ENCODE results near the gene MIPEP.
A peak's percentile ranks its signal among the peaks of the same experiment; 100 is the strongest.

Gene MIPEP

DNA sequence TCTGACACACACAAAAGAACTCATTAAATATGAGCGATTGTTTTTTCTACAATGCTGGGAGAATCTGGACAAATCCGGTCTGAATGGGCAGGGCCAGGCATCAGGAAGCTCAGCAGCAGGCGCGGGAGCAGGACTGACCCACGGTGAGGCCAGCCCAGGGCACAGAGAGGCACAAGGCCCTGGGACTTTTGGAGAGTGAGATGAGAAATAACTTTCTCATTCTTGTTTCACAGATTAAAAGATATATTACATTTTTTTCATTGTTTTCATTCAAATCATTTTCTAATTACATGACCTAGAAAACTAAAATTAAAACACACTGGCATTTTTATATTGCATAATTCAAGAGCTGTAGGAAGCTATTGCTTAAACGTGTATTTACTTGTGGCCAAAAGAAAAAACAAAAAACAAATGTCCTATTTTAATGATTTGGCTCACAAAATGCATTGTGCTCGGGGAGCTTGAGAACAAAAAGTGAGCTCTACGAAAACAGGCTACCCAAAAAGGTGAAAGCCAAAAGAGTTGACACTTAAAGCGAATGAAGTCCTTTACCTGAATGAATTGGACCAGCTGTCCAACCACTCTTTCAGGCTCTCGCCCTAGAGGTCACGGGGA is 185.8 kb downstream of the MIPEP start:
- no peak for DNase-seq

DNA sequence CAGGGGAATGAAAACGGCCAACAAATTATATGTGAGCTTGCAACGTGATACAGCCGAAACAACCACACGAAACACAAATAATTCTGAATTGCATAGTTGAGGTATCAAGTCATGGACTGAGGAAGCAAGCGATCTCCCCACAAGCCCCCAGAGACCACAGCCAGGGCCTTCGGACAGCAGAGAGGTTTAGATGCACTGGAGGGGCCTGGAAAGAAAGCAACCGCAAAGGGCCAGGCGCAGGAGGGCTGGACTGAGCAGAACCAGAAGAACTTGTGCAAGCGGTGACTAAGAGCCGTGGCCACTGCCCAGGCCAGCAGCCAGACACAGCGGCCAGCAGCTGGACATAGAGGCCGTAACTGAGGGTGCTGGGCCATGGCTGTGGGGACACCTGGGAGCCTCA is 187.6 kb downstream of the MIPEP start:
- DNase-seq = no peak

DNA sequence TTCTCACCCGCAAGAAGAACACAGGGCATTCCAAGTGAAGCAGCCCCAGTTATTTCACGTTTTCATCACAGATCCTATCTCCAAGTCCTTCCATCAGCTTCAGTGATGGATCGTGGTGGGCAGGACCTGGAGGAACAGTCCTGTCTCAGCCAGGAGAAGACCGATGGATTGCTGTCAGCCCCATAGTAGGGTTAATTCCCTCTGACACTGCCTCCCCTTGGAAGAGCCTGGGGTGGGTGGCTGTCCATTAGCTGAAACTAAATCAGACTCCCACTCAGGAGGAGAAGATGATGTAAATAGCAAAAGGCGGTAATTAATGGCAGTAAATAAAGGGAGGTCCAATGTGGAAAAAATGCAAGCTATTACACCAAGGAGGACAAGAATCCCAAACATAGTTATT is 188.0 kb downstream of the MIPEP start:
- DNase-seq = no peak

DNA sequence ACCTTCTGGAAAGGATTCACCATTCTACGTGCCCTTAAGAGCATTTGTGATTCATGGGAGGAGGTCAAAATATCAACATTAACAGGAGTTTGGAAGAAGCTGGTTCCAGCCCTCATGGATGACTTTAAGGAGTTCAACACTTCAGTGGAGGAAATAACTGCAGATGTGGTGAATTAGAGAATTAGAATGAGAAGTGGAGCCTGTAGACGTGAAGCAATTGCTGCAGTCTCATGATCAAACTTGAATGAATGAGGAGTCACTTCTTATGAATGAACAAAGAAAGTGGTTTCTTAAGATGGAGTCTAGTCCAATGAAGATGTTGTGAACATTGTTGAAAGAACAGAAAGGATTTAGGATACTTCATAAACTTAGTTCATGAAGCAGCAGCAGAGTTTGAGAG is 189.9 kb downstream of the MIPEP start:
- DNase-seq = no peak

DNA sequence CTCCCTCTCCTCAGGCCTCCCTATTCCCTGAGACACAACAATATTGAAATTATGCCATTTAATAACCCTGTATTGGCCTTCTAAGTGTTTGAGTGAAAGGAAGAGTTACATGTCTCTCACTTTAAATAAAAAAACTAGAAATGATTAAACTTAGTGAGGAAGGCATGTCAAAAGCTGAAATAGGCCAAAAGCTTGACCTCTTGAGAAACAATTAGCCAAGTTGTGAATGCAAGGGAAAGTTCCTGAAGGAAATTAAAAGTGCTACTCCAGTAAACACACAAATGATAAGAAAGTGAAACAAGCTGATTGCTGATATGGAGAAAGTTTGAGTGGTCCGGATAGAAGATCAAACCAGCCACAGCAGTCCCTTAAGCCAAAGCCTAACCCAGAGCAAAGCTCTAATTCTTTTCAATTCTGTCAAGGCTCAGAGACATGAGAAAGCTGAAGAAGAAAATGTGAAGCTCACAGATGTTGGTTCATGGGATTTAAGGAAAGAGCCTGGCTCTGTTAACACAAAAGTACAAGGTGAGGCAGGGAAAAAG is 191.4 kb downstream of the MIPEP start:
- no peak for DNase-seq

DNA sequence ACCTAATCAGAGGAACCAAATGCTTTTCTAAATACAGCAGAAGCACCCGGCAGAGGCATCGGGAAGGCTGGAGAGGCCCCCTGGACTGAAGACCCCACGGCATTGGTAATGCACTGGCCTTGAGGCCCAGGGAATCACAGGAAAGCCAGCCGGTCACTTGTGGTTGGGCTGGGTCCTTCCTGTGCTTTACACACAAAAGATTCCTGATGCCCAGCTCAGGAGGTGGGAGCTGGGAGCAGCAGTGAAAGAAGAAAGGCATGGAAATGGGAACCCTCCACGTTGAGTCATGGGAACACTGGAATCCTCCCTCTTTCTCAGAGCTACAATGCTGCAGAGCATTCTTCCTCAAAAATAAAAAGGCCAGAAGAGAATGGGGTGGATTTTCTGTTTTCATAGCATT is 192.6 kb downstream of the MIPEP start:
- DNase-seq = no peak

DNA sequence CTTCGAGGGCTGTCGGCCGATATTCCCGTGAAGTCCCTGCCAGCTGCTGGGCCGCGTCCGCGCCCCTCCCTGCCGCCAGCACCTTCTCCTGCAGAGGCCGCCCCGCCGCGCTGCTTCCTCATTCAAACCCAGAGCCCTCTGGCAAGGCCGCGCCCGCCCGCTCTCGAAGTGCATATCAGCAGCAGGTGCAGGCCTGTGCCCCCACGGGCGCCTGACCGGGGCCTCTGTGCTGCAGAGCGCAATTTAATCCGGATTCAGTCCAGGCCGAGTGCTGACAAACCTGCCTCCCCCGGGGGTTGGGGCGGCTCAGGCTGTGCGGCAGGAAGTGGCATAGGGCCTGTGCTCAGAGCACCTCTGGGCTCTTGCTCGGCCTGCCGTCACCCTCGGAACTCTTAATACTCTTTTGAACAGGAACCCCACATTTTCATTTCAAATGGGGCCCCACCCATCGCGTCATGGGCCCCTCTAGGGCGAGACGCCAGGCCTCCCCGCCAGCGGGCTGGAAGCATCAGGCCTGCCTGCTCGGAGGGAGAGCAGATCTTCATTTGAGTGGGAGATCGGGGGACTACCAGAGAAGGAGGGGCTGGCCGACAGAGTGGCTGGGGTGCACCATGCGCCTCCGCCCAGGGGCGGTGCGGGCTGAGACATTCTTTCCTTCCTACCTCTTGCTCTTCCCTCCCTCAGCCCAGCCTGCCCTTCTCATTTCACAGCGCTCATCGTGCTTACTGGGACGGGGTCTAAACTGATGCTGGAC is 193.3 kb downstream of the MIPEP start:
- DNase-seq = peak; percentile 82

DNA sequence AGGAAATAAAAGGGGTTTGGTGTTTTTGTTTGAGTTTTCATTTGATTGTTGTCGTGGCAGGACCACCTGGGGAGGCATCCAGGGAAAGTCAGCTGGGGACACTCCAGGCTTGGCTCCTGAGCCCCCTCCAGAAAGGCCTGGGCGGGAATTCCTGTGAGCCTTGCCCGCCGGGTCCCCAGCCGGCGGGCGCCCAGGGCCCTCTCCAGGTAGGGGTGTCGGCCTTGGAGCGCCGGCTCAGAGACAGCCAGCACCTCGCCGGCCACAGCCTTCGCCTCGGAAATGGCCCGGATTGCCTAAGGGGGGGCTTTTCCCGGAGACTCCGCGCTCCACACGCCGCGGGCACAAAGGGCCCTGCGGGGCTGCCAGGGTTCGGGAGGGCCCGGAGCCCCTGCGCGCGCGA is 194.0 kb downstream of the MIPEP start:
- no peak for DNase-seq

DNA sequence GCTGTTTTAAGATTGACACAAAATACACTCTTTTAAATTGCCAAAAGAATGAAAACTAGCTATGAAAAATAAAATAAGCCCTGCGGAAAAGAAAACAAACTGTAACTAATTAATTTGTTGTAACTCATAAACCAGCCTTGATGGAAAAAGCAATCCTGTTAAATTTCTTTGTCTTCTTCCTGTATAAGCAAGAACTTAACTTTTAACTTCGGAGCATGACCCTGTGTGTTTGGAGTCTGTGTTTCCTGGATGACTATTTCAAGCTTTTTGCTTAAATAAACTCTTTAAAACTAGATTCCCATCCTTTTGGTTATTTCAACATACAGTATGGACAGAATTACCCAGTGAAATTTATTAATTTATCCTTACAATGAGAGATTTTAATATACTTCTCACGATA is 196.4 kb downstream of the MIPEP start:
- no peak for DNase-seq

DNA sequence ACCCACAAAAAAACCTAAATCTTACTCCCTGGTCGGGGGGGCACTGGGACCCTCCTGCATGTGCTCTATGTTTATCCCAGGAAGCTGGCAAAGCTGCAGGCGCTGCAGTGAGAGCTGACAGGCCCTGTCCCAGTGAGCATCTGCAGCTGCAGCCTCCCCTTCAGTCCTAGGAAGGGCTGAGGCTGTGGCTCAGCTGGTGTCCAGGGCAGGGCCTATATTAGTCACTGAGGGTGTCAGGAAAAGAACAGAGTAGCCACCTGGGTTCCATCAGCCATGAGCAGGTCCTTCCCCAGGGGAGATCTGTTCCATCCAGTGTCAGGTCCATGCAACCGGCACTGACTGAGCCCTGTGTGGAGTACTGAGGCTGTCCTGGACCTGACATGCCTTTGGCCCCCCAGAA is 198.5 kb downstream of the MIPEP start:
- DNase-seq = peak; percentile 11

DNA sequence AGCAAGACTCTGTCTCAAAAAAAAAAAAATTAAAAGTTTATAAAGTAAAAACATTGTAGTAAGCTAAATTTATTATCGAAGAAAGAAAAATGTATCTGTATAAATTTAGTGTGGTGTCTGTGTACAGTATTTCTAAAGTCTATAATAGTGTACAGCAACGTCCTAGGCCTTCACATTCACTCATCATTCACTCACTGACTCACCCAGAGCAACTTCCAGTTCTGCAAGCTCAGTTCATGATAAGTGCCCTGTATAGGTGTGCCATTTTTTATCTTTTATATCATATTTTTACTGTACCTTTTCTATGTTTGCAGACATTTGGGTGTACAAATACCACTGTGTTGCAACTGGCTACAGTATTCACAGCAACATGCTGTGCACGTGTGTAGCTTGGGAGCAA is 200.9 kb downstream of the MIPEP start:
- DNase-seq = no peak

DNA sequence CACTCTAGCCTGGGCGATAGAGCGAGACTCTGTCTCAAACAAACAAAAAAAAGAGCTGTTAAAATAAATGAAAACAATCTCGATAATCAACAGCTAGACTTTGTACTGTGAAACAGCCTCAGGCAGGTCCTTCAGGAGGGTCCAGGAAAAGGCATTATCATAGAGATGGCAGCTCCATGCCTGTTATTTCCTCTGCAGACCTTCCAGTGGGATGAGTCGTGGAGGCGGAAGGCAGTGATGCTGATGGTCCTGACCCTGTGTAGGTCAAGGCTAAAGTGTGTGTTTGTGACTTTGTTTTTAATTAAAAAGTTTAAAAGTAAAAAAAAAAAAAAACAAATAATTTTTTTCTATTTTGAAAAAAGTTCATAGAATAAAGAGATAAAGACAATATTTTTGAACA is 201.6 kb downstream of the MIPEP start:
- no peak for DNase-seq

DNA sequence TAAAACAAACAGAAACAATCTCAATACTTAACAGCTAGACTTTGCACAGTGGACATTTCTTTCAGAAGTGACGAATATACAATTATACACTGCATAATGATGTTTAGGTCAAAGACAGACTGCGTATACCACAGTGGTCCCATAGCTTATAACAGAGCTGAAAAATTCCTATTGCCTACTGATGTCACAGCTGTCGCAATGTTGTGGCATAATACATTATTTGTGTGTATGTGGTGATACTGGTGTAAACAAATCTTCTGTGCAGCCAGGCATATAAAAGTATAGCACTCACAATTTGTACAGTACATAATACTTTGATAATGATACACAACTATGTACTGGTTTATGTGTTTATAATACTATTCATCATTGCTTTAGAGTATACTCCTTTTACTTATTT is 202.3 kb downstream of the MIPEP start:
- DNase-seq = no peak

DNA sequence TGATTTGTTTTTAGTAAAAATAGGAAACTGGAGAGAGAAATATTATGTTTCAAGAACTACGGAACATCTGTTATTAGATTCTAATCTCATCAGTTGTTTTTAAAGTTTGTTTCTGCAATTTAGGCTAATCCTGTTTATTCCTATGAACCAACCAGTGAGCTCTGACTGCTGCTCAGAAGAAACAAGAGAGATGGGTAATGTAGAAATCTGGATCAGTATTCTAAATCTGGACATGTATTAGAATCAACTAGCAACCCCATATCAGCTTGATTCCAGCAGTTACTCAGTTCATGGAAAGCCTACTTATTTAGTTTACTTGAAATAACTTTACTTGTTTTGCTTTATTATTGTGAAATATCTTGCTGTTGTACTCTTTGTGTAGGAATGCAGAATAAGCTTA is 203.8 kb downstream of the MIPEP start:
- no peak for DNase-seq

DNA sequence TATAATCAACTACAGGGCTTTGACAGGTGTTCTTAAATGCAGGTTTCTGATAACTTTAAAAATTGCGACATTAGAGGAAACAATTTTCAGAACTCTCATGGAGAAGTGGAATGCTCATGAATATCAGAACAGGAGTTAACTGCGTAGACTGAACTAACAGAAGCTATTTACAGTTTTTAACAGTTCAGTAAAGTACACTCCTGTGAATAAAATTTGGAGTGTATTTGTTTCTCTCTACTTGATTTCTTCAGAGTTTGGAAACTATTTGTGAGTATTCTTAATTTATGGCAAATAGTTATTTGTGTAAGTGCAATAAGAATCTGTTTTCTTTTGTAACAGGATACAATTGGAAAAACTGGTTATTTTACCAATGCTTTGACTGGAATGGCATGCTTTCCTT is 204.6 kb downstream of the MIPEP start:
- DNase-seq = no peak

DNA sequence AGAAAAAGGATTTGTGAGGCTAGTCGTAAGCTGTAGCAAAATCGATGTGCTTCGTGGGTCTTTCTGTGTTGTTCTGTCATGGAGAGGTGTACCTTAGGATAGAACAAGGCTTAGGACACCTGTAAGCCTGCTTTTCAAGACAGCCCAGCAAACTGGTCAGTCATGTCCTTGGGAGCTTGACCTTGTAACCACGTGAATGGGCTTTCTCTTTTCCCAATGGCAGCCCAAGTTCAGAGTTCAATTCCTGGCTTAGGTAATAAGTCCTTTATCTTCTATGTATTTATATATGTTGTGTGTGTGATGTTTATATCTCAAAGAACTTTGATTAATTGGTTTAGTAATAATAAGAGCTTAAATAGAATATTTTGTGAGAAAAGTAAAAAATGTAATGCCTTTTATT is 206.1 kb downstream of the MIPEP start:
- DNase-seq = no peak

DNA sequence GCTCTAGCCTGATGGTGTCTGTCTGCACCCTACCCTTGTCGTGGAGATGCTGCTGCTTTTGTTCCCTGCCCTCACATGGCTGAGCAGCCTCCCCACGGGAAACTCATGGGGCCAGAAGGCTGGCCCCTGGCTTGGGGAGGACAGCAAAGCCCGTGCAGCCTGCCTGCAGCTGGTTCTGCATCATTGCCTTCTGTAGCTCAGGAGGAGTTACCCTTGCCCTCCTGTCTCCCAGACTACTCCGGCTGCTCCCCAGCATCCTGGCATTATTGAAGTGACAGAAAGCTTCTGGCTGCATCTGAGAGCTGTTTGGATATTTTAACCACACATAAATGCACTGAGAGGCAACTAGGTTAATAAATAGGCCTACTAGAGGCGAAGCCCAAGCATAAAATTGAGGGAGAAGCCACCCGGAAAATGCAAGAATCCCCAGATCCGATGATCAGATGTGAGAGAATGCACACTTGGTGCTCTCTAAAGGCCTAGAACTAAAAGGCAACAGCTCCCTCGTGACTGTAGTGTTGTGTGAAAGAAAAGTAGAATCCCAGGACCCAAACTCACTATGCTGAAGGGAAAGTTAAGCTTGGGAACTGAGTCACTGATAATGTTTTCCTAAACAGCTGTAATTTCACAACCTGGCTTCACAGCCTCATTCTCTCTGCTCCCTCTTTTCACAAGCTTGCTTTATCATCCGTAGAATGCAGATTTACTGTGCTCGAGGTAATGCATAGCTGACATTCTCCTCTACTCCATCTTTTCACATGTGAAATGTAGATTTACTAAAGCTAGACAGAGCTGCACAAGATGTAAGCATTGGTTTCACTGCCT is 208.1 kb downstream of the MIPEP start:
- DNase-seq = peak; percentile 47

Measured in retina (tissue), 1 donor.